Parathyroid adenoma (tissue), 2 donors: ENCODE data around the gene SRSF9.

Experiments
- H2AFZ ChIP-seq: fragments of 300-600 bp; sonication (generic); one replicate; pipeline ENCODE4 v1.7.0; 2017; ENCODE audit warnings: antibody characterized with exemption, mild to moderate bottlenecking
- H3K27ac ChIP-seq: fragments of 300-600 bp; sonication (generic); one replicate; pipeline ENCODE4 v1.7.0; 2017
- H3K27me3 ChIP-seq: fragments of 300-600 bp; sonication (generic); one replicate; pipeline ENCODE4 v1.7.0; 2017; ENCODE audit warnings: low read length; ENCODE audit not compliant: control insufficient read depth, insufficient read depth
- H3K36me3 ChIP-seq: fragments of 300-600 bp; sonication (generic); one replicate; pipeline ENCODE4 v1.7.0; 2017; ENCODE audit warnings: low read length; ENCODE audit not compliant: control insufficient read depth, insufficient read depth
- H3K4me1 ChIP-seq: fragments of 300-600 bp; sonication (generic); one replicate; pipeline ENCODE4 v1.7.0; 2017; ENCODE audit warnings: control low read depth
- H3K4me2 ChIP-seq: fragments of 300-600 bp; sonication (generic); one replicate; pipeline ENCODE4 v1.7.0; 2017; ENCODE audit warnings: low read length
- H3K4me3 ChIP-seq: fragments of 300-600 bp; sonication (generic); one replicate; pipeline ENCODE4 v1.7.0; 2017; ENCODE audit warnings: low read depth, low read length
- H3K79me2 ChIP-seq: fragments of 300-600 bp; sonication (generic); one replicate; pipeline ENCODE4 v1.7.0; 2017; ENCODE audit warnings: control low read depth
- H3K9ac ChIP-seq: fragments of 300-600 bp; sonication (generic); one replicate; pipeline ENCODE4 v1.7.0; 2017; ENCODE audit warnings: mild to moderate bottlenecking
- H3K9me3 ChIP-seq: fragments of 300-600 bp; sonication (generic); one replicate; pipeline ENCODE4 v1.7.0; 2017; ENCODE audit warnings: low read length; ENCODE audit not compliant: control insufficient read depth
- TF ChIP-seq, protein P1 (sequence below): fragments of 300-600 bp; sonication (generic); IDR thresholded peaks from one replicate; pipeline ENCODE4 v1.7.0; 2017; ENCODE audit warnings: antibody characterized with exemption, mild to moderate bottlenecking
- donor health status: primary hyperparathyroidism.

The SRSF9 gene

DNA sequence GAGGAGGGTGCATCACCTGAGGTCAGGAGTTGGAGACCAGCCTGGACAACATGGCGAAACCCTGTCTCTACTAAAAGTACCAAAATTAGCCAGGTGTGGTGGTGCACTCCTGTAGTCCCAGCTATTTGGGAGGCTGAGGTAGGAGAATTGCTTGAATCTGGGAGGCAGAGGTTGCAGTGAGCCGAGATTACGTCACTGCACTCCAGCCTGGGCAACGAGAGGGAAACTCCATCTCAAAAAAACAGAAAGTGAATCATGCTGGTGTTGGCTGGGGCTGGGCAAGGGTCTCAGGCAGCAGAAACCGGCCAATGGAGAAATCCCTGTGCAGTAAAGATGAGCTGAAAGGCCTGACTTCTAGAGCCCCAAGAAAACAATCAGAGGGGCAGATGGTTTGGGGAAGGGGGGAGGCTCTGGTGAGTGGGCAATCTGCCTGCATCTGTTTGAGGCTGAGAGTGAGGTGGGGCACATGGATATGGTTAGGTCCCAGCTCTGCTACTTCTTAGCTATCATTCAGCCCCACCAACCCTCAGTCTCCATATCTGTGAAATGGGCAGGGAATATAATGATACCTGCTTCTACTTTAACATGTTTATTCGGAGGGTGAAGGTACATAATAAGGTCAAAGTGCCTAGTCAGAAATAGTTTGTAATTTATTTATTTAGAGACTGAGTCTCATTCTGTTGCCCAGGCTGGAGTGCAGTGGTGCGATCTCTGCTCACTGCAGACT, 52.9 kb downstream of the SRSF9 start:
- Histone ChIP-seq H3K9ac (no peak overlapping the region), H3K4me2 (no peak overlapping the region), H3K4me1 (no peaks in the 10 kb centered on the region), H3K27me3 (no peaks in the 10 kb centered on the region), H3K9me3 (no peaks in the 10 kb centered on the region), H3K27ac (no peak overlapping the region), H3K36me3 (no peaks in the 10 kb centered on the region), H3K4me3 (no peak overlapping the region), H3K79me2 (no peaks in the 10 kb centered on the region), H2AFZ (no peak overlapping the region)
- TF ChIP-seq, protein P1, sequence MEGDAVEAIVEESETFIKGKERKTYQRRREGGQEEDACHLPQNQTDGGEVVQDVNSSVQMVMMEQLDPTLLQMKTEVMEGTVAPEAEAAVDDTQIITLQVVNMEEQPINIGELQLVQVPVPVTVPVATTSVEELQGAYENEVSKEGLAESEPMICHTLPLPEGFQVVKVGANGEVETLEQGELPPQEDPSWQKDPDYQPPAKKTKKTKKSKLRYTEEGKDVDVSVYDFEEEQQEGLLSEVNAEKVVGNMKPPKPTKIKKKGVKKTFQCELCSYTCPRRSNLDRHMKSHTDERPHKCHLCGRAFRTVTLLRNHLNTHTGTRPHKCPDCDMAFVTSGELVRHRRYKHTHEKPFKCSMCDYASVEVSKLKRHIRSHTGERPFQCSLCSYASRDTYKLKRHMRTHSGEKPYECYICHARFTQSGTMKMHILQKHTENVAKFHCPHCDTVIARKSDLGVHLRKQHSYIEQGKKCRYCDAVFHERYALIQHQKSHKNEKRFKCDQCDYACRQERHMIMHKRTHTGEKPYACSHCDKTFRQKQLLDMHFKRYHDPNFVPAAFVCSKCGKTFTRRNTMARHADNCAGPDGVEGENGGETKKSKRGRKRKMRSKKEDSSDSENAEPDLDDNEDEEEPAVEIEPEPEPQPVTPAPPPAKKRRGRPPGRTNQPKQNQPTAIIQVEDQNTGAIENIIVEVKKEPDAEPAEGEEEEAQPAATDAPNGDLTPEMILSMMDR = no peak

DNA sequence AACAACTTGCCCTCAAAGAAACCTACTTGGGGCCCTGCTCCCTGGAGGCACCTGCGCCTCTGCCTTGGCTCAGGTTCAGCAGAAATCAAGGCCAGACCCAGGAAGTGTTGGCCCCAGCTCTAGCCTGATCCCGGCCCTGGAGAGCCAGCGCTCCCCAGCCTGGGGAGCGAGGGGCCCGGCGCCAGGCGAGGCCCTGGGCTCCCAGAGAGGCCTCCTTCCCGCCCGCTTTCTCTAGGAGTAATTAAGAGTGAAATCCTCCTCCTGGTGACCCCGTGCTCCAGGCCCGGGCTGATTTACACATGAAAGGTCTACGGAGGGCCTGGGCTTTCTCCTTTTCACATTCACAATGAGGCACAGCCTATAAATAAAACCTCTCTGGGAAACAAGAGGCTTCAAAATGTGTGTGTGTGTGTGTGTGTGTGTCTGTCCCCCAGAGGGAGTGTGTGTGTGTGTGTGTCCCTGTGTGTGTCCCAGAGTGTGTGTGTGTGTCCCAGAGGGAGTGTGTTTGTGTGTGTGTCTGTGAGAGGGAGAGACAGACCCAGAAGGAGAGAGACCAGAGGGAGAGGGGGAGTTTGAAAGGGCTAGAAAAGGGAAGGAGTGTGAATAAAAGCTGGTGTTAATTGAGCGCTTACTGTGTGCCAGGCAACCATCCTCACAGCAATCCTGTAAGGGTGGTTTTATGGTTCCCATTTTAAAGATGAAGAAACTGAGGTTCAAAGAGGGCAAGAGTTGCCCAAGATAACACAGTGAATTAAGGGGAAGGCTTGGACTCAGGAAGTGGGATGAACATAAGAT, 55.5 kb downstream of the SRSF9 start:
- Histone ChIP-seq H3K79me2 (no peaks in the 10 kb centered on the region), H2AFZ (no peak overlapping the region), H3K4me2 (no peak overlapping the region), H3K27ac (no peak overlapping the region), H3K9me3 (no peaks in the 10 kb centered on the region), H3K36me3 (no peaks in the 10 kb centered on the region), H3K27me3 (no peaks in the 10 kb centered on the region), H3K4me3 (no peak overlapping the region), H3K9ac (no peak overlapping the region), H3K4me1 (no peaks in the 10 kb centered on the region)
- TF ChIP-seq, protein P1 = no peak

DNA sequence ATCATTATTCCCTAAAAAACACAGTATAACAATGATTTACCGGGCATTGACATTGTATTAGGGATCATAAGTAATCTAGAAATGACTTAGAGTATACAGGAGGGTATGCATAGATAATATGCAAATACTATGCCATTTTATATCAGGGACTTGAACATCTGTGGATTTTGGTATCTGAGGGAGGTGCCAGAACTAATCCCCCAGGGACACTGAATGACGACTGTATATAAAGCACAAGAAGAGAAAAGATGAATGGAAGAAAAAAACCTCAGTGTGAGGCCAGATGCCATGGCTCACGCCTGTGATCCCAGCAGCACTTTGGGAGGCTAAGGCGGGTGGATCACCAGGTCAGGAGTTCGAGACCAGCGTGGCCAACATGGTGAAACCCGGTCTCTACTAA, 57.1 kb downstream of the SRSF9 start:
- H3K27ac ChIP-seq = no peak overlapping the region
- no peaks in the 10 kb centered on the region for H3K79me2 ChIP-seq
- TF ChIP-seq, protein P1 = no peak
- H3K9ac ChIP-seq = no peak overlapping the region
- H3K4me1 ChIP-seq = no peaks in the 10 kb centered on the region
- no peaks in the 10 kb centered on the region for H3K27me3 ChIP-seq
- H2AFZ ChIP-seq = no peak overlapping the region
- H3K4me3 ChIP-seq = no peak overlapping the region
- no peak overlapping the region for H3K4me2 ChIP-seq
- no peaks in the 10 kb centered on the region for H3K9me3 ChIP-seq
- H3K36me3 ChIP-seq = no peaks in the 10 kb centered on the region
